Colonic mucosa (tissue), 4 donors: ENCODE data around the gene SLC25A28. TPM values are rescaled to one million over a fixed set of nuclear protein-coding genes. Genes with fewer than 3 reads are reported as not detected.
A peak's percentile ranks its signal among the peaks of the same experiment; 100 is the strongest.
"Not testable (repeated sequence)": the region's sequence is repeated elsewhere in the genome, so short reads cannot be mapped to it uniquely, and the experiment has no call there.

ENCODE experiments used
- DNase-seq: peaks from one replicate; pipeline ENCODE4 v3.0.0-alpha.2; 2020
- H3K27ac ChIP-seq: fragments of 200-600 bp; one replicate; pipeline ENCODE4 v1.8.0; 2021
- H3K27me3 ChIP-seq: fragments of 200-600 bp; one replicate; pipeline ENCODE4 v1.8.0; 2021
- H3K36me3 ChIP-seq: fragments of 200-600 bp; one replicate; pipeline ENCODE4 v1.8.0; 2021
- H3K4me1 ChIP-seq: fragments of 200-600 bp; one replicate; pipeline ENCODE4 v1.8.0; 2021; ENCODE audit warnings: mild to moderate bottlenecking
- H3K4me3 ChIP-seq: fragments of 200-600 bp; one replicate; pipeline ENCODE4 v1.8.0; 2021
- H3K9ac ChIP-seq, 2 donors: one replicate each; pipeline ENCODE4 v1.7.0; 2013; ENCODE audit warnings: control low read depth in 2 of 2, low read depth in 2 of 2, low read length in 2 of 2
- H3K9me3 ChIP-seq: fragments of 200-600 bp; one replicate; pipeline ENCODE4 v1.8.0; 2021
- CTCF ChIP-seq: fragments of 200-600 bp; IDR thresholded peaks from one replicate; pipeline ENCODE4 v1.8.0; 2022; ENCODE audit warnings: antibody characterized with exemption, mild to moderate bottlenecking
- intact Hi-C: fragments of 100-400 bp; cut with DNase I; formaldehyde crosslinking; loops from one replicate; pipeline ENCODE4 v1.14.1; 2022
- total RNA-seq, 2 donors: library from RNA; stranded (reverse); fragmentation: NEBNext Ultra II Directional in 1 of 2; extraction: Animal tissue kit (Norgen Biotek cat#: 25700) in 1 of 2; gene quantifications; one replicate each; pipeline ENCODE4 v1.2.1, GENCODE V29; 2021
- donor health status: healthy.
- donor health status: DM: no; HTN: no; CAD: no.
- donor health status: DM: no; HTN: no; CAD: no.

SLC25A28 gene
- total RNA-seq, 2 donors from 2014 or later = 29.6 to 38.7 TPM

GRCh38 chr10:99604862-99605261, 15.4 kb downstream of the SLC25A28 start:
- Histone ChIP-seq H3K4me1 (no peaks in the 10 kb centered on the region), H3K27me3 (no peaks in the 10 kb centered on the region), H3K27ac (no peak overlapping the region), H3K36me3 (no peaks in the 10 kb centered on the region), H3K9me3 (no peaks in the 10 kb centered on the region), H3K4me3 (no peak overlapping the region), H3K9ac (no peak overlapping the region)
- no peak for DNase-seq
- intact Hi-C loops = no loop called here
- no peak for TF ChIP-seq CTCF

GRCh38 chr10:99598781-99599509, 21.3 kb downstream of the SLC25A28 start:
- Histone ChIP-seq H3K4me1 (peaks cover 7% of the 10 kb centered on the region), H3K36me3 (no peaks in the 10 kb centered on the region), H3K9me3 (no peaks in the 10 kb centered on the region), H3K27me3 (no peaks in the 10 kb centered on the region), H3K9ac (no peak overlapping the region), H3K4me3 (no peak overlapping the region), H3K27ac (no peak overlapping the region)
- TF ChIP-seq CTCF = no peak
- intact Hi-C loops = no loop called here
- no peak for DNase-seq

GRCh38 chr10:99598011-99598410, 22.2 kb downstream of the SLC25A28 start:
- no peaks in the 10 kb centered on the region for H3K36me3 ChIP-seq
- H3K4me1 ChIP-seq = peaks cover 7% of the 10 kb centered on the region
- no peak overlapping the region for H3K27ac ChIP-seq
- DNase-seq = no peak
- H3K27me3 ChIP-seq = no peaks in the 10 kb centered on the region
- no peak overlapping the region for H3K4me3 ChIP-seq
- no peaks in the 10 kb centered on the region for H3K9me3 ChIP-seq
- no peak overlapping the region for H3K9ac ChIP-seq
- intact Hi-C loops = no loop called here
- no peak for TF ChIP-seq CTCF

GRCh38 chr10:99596708-99597107, 23.5 kb downstream of the SLC25A28 start:
- H3K27ac ChIP-seq, H3K4me3 ChIP-seq, H3K36me3 ChIP-seq, H3K9me3 ChIP-seq, H3K27me3 ChIP-seq, H3K9ac ChIP-seq, intact Hi-C loops, DNase-seq, H3K4me1 ChIP-seq: not testable (repeated sequence)

GRCh38 chr10:99595770-99596465, 24.3 kb downstream of the SLC25A28 start:
- Histone ChIP-seq H3K27me3 (no peaks in the 10 kb centered on the region), H3K27ac (peak overlapping the region; percentile 59), H3K9me3 (no peaks in the 10 kb centered on the region), H3K4me1 (peaks cover 7% of the 10 kb centered on the region), H3K9ac (peak overlapping the region in 1 of 2 donors; percentile 42), H3K36me3 (no peaks in the 10 kb centered on the region), H3K4me3 (no peak overlapping the region)
- intact Hi-C loops = no loop called here
- TF ChIP-seq CTCF = no peak
- no peak for DNase-seq

GRCh38 chr10:99595236-99595635, 25.0 kb downstream of the SLC25A28 start:
- peak overlapping the region; percentile 59 for H3K27ac ChIP-seq
- intact Hi-C loops = no loop called here
- no peaks in the 10 kb centered on the region for H3K36me3 ChIP-seq
- no peaks in the 10 kb centered on the region for H3K27me3 ChIP-seq
- peak; percentile 67 for DNase-seq
- no peaks in the 10 kb centered on the region for H3K9me3 ChIP-seq
- no peak for TF ChIP-seq CTCF
- H3K4me3 ChIP-seq = no peak overlapping the region
- H3K4me1 ChIP-seq = peaks cover 7% of the 10 kb centered on the region
- H3K9ac ChIP-seq = peak overlapping the region in 1 of 2 donors; percentile 42
